GM21367 (cell line): ENCODE measurements around the gene KISS1R.
"Not testable (repeated sequence)": the region's sequence is repeated elsewhere in the genome, so short reads cannot be mapped to it uniquely, and the experiment has no call there.

ENCODE experiments used
- ATAC-seq: cut with Tn5 transposase; IDR thresholded peaks from one replicate; pipeline ENCODE4 v1.9.1; 2021; ENCODE audit not compliant: unreplicated experiment

Gene KISS1R

GRCh38 chr19:917323-918151 lies at the start of gene KISS1R:
KISS1R (plus strand) TSS chr19:917333; CDS start chr19:917503, 170 bp downstream.
- no peak for ATAC-seq

- no peak for ATAC-seq
Measured at GRCh38 chr19:867855-868457, 49.2 kb upstream of the KISS1R start.

- no peak for ATAC-seq
Measured at GRCh38 chr19:868458-869244, 48.5 kb upstream of the KISS1R start.

GRCh38 chr19:869245-870177 lies 47.6 kb upstream of the KISS1R start:
- ATAC-seq = no peak

DNA sequence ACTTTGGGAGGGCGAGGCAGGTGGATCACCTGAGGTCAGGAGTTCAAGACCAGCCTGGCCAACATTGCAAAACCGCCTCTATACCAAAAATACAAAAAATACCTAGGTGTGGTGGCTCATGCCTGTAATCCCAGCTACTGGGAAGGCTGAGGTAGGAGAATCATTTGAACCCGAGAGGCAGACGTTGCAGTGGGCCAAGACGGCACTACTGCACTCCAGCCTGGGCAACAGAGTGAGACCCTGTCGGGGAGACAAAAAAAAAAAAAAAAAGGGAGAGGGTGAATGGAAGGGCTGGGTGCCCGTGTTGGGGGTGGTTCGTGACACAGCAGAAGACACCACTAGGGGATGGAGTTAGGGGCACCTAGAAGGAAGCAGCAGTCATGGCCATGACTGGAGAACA lies 46.8 kb upstream of the KISS1R start:
- ATAC-seq = no peak

DNA sequence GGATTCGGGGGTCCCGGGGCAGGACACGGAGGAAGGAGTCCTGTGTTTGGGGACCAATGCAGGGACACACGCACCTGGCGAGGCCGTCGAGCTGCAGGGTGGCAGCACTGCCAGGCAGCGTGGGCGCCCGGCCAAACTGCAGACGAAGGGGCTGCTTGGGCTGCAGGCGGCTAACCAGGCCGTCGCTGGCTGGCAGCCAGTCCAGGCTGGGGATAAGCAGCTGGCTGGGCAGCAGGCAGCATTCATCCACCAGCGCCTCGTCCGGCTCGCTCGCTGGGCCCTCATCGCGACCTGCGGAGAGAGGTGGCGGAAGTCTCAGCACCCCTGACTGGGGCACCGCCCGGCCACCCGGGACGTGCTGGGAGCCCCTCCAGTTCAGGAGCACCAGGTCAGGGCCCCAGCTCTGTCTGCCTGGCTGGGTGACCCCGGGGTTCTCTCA lies 46.2 kb upstream of the KISS1R start:
- ATAC-seq = no peak

GRCh38 chr19:871446-872265 lies 45.5 kb upstream of the KISS1R start:
- ATAC-seq = no peak

DNA sequence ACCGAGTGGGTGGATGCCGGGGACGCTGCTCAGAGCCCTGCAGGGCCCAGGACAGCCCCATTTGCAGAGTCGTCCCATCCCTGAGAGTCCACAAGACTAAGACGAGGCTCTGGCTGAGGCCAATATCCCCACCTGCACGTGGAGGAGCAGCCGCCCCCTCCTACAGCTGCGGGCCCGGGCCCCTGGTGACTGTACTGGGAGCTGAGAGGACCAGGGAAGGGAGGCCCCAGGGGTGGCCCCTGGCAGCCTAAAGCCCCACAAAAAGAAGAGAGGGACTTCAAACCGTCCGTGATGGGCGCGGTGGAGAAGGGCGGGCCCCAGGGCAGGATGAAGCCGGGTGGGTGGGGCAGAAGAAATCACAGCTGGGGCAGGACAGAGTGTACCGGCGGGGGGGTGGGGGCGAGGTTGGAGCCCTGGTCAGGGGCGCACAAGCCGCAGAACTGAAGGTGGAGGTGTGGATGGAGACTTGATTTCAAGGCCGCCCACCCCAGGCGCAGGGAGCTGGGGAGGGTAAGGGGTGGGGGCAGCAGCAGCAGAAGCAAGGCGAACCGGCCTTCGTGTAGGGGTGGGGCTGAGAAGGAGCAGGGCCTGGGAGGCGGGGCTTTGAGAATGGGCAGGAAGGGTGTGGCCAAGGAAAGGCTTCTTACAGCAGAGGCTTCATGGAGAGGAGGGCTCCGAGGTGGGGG lies 44.7 kb upstream of the KISS1R start:
- ATAC-seq = peak; percentile 39

- no peak for ATAC-seq
Measured at GRCh38 chr19:873084-873483, 44.0 kb upstream of the KISS1R start.

DNA sequence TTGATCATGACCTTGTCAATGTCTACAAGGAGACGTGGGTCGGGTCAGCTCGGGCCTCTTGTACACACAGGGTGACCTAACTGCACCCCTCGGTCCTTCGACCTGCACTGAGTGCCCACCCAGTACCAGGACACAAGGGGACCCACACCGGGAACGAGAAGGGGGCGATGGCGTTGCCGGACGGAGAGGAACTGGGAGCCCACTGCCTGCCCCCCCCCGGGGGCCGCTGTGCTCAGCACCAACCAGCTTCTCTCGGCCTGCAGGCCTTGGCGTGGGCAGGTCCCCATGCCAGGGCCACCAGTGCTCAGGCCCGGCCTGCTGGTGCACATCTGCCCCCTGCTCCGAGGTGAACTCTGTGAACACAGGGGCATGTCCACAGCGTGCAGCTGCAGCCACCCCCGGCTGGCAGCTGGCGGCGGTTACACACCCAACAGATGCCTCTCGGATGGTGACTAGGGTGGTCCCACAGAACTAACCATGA lies 43.5 kb upstream of the KISS1R start:
- no peak for ATAC-seq

GRCh38 chr19:875265-875879 lies 41.8 kb upstream of the KISS1R start:
- ATAC-seq = no peak

- ATAC-seq = no peak
Measured at GRCh38 chr19:876089-876488, 41.0 kb upstream of the KISS1R start.

GRCh38 chr19:876780-877314 lies 40.3 kb upstream of the KISS1R start:
- no peak for ATAC-seq

DNA sequence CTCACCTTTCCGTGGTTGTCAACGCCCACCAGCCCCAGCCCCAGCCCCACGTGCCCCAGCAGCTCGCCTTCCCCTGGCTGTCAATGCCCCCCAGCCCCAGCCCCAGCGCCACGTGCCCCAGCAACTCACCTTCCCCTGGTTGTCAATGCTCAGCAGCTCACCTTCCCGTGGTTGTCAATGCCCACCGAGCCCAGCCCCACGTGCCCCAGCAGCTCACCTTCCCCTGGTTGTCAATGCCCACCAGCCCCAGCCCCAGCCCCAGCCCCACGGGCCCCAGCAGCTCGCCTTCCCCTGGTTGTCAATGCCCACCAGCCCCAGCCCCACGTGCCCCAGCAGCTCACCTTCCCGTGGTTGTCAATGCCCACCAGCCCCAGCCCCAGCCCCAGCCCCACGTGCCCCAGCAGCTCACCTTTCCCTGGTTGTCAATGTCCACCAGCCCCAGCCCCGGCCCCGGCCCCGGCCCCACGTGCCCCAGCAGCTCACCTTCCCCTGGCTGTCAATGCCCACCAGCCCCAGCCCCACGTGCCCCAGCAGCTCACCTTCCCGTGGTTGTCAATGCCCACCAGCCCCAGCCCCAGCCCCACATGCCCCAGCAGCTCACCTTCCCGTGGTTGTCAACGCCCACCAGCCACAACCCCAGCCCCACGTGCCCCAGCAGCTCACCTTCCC lies 39.0 kb upstream of the KISS1R start:
- not testable (repeated sequence) for ATAC-seq

GRCh38 chr19:878751-879561 lies 38.2 kb upstream of the KISS1R start:
- ATAC-seq = not testable (repeated sequence)

DNA sequence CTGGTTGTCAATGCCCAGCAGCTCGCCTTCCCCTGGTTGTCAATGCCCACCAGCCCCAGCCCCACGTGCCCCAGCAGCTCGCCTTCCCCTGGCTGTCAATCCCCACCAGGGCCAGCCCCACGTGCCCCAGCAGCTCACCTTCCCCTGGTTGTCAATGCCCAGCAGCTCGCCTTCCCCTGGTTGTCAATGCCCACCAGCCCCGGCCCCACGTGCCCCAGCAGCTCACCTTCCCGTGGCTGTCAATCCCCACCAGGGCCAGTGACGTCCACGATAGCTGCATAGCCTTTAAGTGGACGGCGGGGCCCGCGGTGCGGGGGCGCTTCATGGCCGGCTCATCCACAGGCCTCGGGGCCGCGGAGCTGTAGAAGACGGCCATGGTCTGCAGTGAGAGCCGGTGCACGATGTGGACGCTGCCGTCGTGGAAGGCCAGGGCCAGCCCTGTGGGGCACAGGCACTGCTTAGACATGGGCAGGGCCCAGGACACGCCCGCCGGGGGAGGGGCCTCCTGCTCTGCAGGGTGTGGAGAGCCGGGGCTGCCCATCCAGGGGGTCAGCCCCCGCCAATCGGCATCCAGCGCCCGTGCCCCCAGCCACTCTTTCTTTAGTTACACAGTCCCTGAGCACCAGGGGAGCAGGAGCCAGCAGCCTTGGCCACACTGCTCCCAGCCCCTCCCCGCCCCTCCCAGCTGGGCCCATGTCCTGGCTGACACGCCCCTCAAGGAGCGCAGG lies 37.3 kb upstream of the KISS1R start:
- no peak for ATAC-seq
